Renal cortical epithelial cell (primary cell): Measurements from ENCODE around the gene GMPPA. TPM values are rescaled to one million over a fixed set of nuclear protein-coding genes. Genes with fewer than 3 reads are reported as not detected.
A peak's percentile ranks its signal among the peaks of the same experiment; 100 is the strongest.

ENCODE experiments used
- DNase-seq: peaks from one replicate; pipeline ENCODE4 v3.0.0-alpha.2; 2011; ENCODE audit warnings: low read depth
- total RNA-seq: library from RNA; depleted of rRNA; stranded (reverse); fragments of >200 nt; gene quantifications from 2 replicates; pipeline ENCODE4 v1.2.3, GENCODE V29; 2014

The GMPPA gene
- total RNA-seq, 1 donor from 2014 or later = 32.0 TPM

- peak; percentile 4 for DNase-seq
Observed at GRCh38 chr2:219467736-219468075, 31.0 kb upstream of the GMPPA start.

GRCh38 chr2:219468410-219469185, 30.1 kb upstream of the GMPPA start:
- no peak for DNase-seq

GRCh38 chr2:219469186-219469724, 29.4 kb upstream of the GMPPA start:
- DNase-seq = peak; percentile 62

GRCh38 chr2:219470429-219470828, 28.3 kb upstream of the GMPPA start:
- no peak for DNase-seq

GRCh38 chr2:219471476-219472371, 27.0 kb upstream of the GMPPA start:
- no peak for DNase-seq

- no peak for DNase-seq
Observed at GRCh38 chr2:219472629-219473187, 26.0 kb upstream of the GMPPA start.

GRCh38 chr2:219473511-219473910, 25.2 kb upstream of the GMPPA start:
- DNase-seq = no peak

GRCh38 chr2:219474285-219475060, 24.2 kb upstream of the GMPPA start:
- no peak for DNase-seq

- DNase-seq = no peak
Observed at GRCh38 chr2:219475278-219475677, 23.4 kb upstream of the GMPPA start.

- peak; percentile 27 for DNase-seq
Observed at GRCh38 chr2:219475697-219476651, 22.7 kb upstream of the GMPPA start.

GRCh38 chr2:219476652-219477151, 22.0 kb upstream of the GMPPA start:
- DNase-seq = no peak

GRCh38 chr2:219477179-219477578, 21.5 kb upstream of the GMPPA start:
- no peak for DNase-seq

- no peak for DNase-seq
Observed at GRCh38 chr2:219477815-219478214, 20.9 kb upstream of the GMPPA start.

- no peak for DNase-seq
Observed at GRCh38 chr2:219478916-219479315, 19.8 kb upstream of the GMPPA start.

GRCh38 chr2:219480004-219480403, 18.7 kb upstream of the GMPPA start:
- no peak for DNase-seq

GRCh38 chr2:219482674-219483405, 15.9 kb upstream of the GMPPA start:
- no peak for DNase-seq

GRCh38 chr2:219483451-219484342, 15.0 kb upstream of the GMPPA start:
- DNase-seq = no peak
